Activated B cell treated with CpG ODN at 0.5 μM for 24 hours (primary cell): ENCODE measurements around the gene SYT15. TPM values are rescaled to one million over a fixed set of nuclear protein-coding genes. Genes with fewer than 3 reads are reported as not detected.
A peak's percentile ranks its signal among the peaks of the same experiment; 100 is the strongest.

Experiments used
- ATAC-seq: fragments of 200-7000 bp; cut with Tn5 transposase; one replicate; pipeline ENCODE4 v1.10.0; 2021; ENCODE audit warnings: low read depth, mild to moderate bottlenecking, moderate library complexity
- CTCF ChIA-PET: fragments of 350-600 bp; sonication (Branson Sonifier 250); formaldehyde crosslinking; loops from one replicate; lab custom pipeline; 2021; ENCODE audit warnings: antibody characterized with exemption; lab: Charles Lee
- POLR2A ChIA-PET: fragments of 350-600 bp; sonication (Branson Sonifier 250); formaldehyde crosslinking; loops from one replicate; lab custom pipeline; 2021; ENCODE audit warnings: antibody characterized with exemption; lab: Charles Lee
- DNase-seq: peaks from one replicate; pipeline ENCODE4 v3.0.0; 2022
- H3K27ac Mint-ChIP-seq: one replicate; pipeline ENCODE4 v1.8.0; 2020; ENCODE audit warnings: mixed read lengths
- H3K27me3 Mint-ChIP-seq: one replicate; pipeline ENCODE4 v1.8.0; 2021; ENCODE audit warnings: mixed read lengths
- H3K36me3 Mint-ChIP-seq: one replicate; pipeline ENCODE4 v1.8.0; 2021; ENCODE audit warnings: low read depth, mixed read lengths
- H3K4me1 Mint-ChIP-seq: one replicate; pipeline ENCODE4 v1.8.0; 2021; ENCODE audit warnings: mixed read lengths
- H3K4me3 Mint-ChIP-seq: one replicate; pipeline ENCODE4 v1.8.0; 2020; ENCODE audit warnings: mild to moderate bottlenecking, mixed read lengths
- H3K9me3 Mint-ChIP-seq: one replicate; pipeline ENCODE4 v1.8.0; 2020; ENCODE audit warnings: mixed read lengths
- CTCF ChIP-seq: fragments of 200-600 bp; IDR thresholded peaks from one replicate; pipeline ENCODE4 v1.8.0; 2022; ENCODE audit warnings: antibody characterized with exemption, mild to moderate bottlenecking
- intact Hi-C: fragments of 100-400 bp; cut with micrococcal nuclease; formaldehyde crosslinking; loops from one replicate; pipeline ENCODE4 v1.15.1; 2024
- total RNA-seq: library from RNA; stranded (reverse); gene quantifications from 2 replicates; pipeline ENCODE4 v1.2.3, GENCODE V29; 2022

The SYT15 gene
- total RNA-seq, 1 donor from 2014 or later, result 1.1 TPM

GRCh38 chr10:46546591-46547540, 32.1 kb upstream of the SYT15 start:
- no peak overlapping the region for H3K4me3 Mint-ChIP-seq
- no peak for TF ChIP-seq CTCF
- no peak overlapping the region for H3K27ac Mint-ChIP-seq
- no peaks in the 10 kb centered on the region for H3K4me1 Mint-ChIP-seq
- no peaks in the 10 kb centered on the region for H3K9me3 Mint-ChIP-seq
- peak; percentile 14 for DNase-seq
- intact Hi-C loops, result no loop called here
- ChIA-PET CTCF (no interaction called here), POLR2A (no interaction called here)
- no peaks in the 10 kb centered on the region for H3K36me3 Mint-ChIP-seq
- peaks cover 21% of the 10 kb centered on the region for H3K27me3 Mint-ChIP-seq
- ATAC-seq, result no peak

GRCh38 chr10:46547541-46548497, 31.1 kb upstream of the SYT15 start:
- Mint-ChIP-seq H3K9me3 (no peaks in the 10 kb centered on the region), H3K27me3 (peaks cover 12% of the 10 kb centered on the region), H3K27ac (no peak overlapping the region), H3K4me1 (no peaks in the 10 kb centered on the region), H3K4me3 (no peak overlapping the region), H3K36me3 (no peaks in the 10 kb centered on the region)
- intact Hi-C loops, result no loop called here
- POLR2A ChIA-PET, result no interaction called here
- CTCF ChIA-PET, result no interaction called here
- no peak for TF ChIP-seq CTCF
- ATAC-seq, result no peak
- DNase-seq, result peak; percentile 13

GRCh38 chr10:46548498-46549090, 30.3 kb upstream of the SYT15 start:
- no peak for TF ChIP-seq CTCF
- H3K27ac Mint-ChIP-seq, result no peak overlapping the region
- no peaks in the 10 kb centered on the region for H3K4me1 Mint-ChIP-seq
- DNase-seq, result no peak
- intact Hi-C loops, result no loop called here
- H3K9me3 Mint-ChIP-seq, result no peaks in the 10 kb centered on the region
- ChIA-PET CTCF (no interaction called here), POLR2A (no interaction called here)
- no peaks in the 10 kb centered on the region for H3K36me3 Mint-ChIP-seq
- no peak for ATAC-seq
- no peak overlapping the region for H3K4me3 Mint-ChIP-seq
- H3K27me3 Mint-ChIP-seq, result peaks cover 4% of the 10 kb centered on the region

DNA sequence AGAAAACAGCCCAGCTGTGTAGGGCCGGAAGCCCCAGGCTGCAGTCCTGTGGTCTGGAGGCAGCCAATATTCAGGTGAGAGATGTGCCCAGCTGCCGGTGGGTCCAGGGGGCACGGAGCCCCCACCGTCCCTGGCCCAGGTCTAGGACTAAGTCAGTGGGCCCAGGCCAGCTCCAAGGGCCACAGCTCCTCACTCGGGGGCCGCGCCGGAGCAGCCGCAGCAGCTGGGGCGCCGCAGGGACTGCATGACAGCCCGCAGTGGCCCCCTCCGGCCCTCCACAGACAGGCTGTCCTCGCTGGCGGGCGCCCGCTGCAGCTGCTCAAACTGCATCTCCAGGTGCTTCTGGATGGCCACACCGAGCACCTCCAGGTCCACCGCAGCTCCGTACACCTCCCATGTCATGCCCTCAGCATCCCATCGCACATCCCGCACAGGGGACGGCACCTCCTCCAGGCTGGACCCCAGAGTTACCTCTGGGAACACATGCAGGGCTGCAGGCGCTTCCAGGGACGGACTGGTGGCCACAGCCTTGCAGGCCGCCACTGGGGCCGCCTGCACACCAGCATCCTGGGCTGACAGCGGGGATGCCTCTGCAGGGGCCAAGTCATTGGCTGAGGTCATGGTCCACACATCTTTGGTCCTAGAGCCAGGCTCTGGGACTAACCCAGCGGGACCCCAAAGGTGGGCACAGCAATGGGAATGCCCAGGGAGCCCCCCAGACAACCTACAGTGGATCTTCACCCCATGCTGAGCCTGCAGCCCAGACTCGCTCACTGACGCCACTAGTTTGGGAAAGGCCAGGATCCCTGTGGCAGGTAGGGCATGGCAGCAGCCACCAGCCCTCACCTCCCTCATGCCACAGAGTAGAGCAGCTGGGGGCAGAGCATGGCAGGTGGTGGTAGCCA, 29.5 kb upstream of the SYT15 start:
- H3K27ac Mint-ChIP-seq, result no peak overlapping the region
- no peak overlapping the region for H3K4me3 Mint-ChIP-seq
- POLR2A ChIA-PET, result no interaction called here
- no peak for ATAC-seq
- H3K36me3 Mint-ChIP-seq, result no peaks in the 10 kb centered on the region
- H3K4me1 Mint-ChIP-seq, result no peaks in the 10 kb centered on the region
- H3K9me3 Mint-ChIP-seq, result no peaks in the 10 kb centered on the region
- CTCF ChIA-PET, result no interaction called here
- H3K27me3 Mint-ChIP-seq, result no peaks in the 10 kb centered on the region
- no peak for TF ChIP-seq CTCF
- intact Hi-C loops, result no loop called here
- no peak for DNase-seq
